Vagina (tissue), 2 donors: ENCODE measurements around the gene SLC39A11.

ENCODE experiments used
- POLR2A ChIP-seq, 2 donors: fragments of 450-650 bp; IDR thresholded peaks; one replicate each; pipeline ENCODE4 v1.6.1; 2017; ENCODE audit warnings: antibody characterized with exemption in 2 of 2, mild to moderate bottlenecking in 2 of 2, moderate library complexity in 2 of 2
- TF ChIP-seq, protein P1 (sequence below), 3 experiments: fragments of 450-650 bp in 2 of 3; fragments of 200-600 bp in 1 of 3; sonication (generic) in 1 of 3; IDR thresholded peaks; one replicate each; pipeline ENCODE4 v1.5.1; 2017 to 2019; ENCODE audit warnings: antibody characterized with exemption in 3 of 3, mild to moderate bottlenecking in 2 of 3, moderate library complexity in 2 of 3

- TF ChIP-seq, protein P1, sequence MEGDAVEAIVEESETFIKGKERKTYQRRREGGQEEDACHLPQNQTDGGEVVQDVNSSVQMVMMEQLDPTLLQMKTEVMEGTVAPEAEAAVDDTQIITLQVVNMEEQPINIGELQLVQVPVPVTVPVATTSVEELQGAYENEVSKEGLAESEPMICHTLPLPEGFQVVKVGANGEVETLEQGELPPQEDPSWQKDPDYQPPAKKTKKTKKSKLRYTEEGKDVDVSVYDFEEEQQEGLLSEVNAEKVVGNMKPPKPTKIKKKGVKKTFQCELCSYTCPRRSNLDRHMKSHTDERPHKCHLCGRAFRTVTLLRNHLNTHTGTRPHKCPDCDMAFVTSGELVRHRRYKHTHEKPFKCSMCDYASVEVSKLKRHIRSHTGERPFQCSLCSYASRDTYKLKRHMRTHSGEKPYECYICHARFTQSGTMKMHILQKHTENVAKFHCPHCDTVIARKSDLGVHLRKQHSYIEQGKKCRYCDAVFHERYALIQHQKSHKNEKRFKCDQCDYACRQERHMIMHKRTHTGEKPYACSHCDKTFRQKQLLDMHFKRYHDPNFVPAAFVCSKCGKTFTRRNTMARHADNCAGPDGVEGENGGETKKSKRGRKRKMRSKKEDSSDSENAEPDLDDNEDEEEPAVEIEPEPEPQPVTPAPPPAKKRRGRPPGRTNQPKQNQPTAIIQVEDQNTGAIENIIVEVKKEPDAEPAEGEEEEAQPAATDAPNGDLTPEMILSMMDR (IDR thresholded peaks at IDR 0.05), result no peak
- TF ChIP-seq POLR2A (IDR thresholded peaks at IDR 0.05), result no peak
These were observed 68.7 kb downstream of the SLC39A11 start for GRCh38 chr17:73023759-73024158.
